Spleen (tissue), 7 donors: Measurements from ENCODE around the gene PI16.

Experiments used
- POLR2A ChIP-seq, 3 donors: fragments of 450-650 bp; IDR thresholded peaks; one replicate each; pipeline ENCODE4 v1.5.1; 2017; ENCODE audit warnings: antibody characterized with exemption in 3 of 3, mild to moderate bottlenecking in 1 of 3
- POLR2AphosphoS5 ChIP-seq, 3 donors: sonication (generic); formaldehyde crosslinking; IDR thresholded peaks; one replicate each; pipeline ENCODE4 v1.5.1; 2017; ENCODE audit warnings: antibody characterized with exemption in 3 of 3
- TF ChIP-seq, protein P1 (sequence below), 11 experiments: fragments of 200-600 bp in 7 of 11; fragments of 450-650 bp in 4 of 11; sonication (generic) in 4 of 11; IDR thresholded peaks in 8 of 11; conservative IDR thresholded peaks in 3 of 11; 1 replicate in 7 of 11; 2 replicates in 4 of 11; pipeline versions ENCODE4 v1.4.0 to v1.8.0; 2016 to 2021; ENCODE audit warnings: antibody characterized with exemption in 11 of 11, inconsistent platforms in 4 of 11, mild to moderate bottlenecking in 1 of 11
- donor health status: DM: no; HTN: no; CAD: no; lungs with moderate emphysema.
- donor health status: DM: no; HTN: no; CAD: no.
- donor health status: DM: no; HTN: no; CAD: no.

DNA sequence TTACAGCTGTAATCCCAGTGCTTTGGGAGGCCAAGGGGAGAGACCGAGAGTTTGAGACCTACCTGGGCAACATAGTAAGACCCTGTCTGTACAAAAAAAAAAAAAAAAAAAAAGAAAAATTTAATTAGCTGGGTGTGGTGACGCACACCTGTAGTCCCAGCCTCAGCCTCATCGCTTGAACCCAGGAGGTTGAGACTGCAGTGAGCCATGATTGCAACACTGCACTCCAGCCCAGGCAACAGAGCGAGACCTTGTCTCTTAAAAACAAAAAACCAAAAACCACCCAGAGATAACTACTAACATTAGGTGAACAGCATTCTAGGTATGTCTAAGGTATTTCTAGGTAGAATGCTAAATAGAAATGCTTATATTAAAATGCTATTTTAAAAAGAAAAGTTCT is 21.0 kb upstream of the PI16 start:
- no peak for TF ChIP-seq POLR2A (IDR thresholded peaks at IDR 0.05)
- TF ChIP-seq, protein P1, sequence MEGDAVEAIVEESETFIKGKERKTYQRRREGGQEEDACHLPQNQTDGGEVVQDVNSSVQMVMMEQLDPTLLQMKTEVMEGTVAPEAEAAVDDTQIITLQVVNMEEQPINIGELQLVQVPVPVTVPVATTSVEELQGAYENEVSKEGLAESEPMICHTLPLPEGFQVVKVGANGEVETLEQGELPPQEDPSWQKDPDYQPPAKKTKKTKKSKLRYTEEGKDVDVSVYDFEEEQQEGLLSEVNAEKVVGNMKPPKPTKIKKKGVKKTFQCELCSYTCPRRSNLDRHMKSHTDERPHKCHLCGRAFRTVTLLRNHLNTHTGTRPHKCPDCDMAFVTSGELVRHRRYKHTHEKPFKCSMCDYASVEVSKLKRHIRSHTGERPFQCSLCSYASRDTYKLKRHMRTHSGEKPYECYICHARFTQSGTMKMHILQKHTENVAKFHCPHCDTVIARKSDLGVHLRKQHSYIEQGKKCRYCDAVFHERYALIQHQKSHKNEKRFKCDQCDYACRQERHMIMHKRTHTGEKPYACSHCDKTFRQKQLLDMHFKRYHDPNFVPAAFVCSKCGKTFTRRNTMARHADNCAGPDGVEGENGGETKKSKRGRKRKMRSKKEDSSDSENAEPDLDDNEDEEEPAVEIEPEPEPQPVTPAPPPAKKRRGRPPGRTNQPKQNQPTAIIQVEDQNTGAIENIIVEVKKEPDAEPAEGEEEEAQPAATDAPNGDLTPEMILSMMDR (IDR thresholded peaks at IDR 0.05 in 8 of 11, conservative IDR thresholded peaks at IDR 0.05 in 3 of 11): no peak
- no peak for TF ChIP-seq POLR2AphosphoS5 (IDR thresholded peaks at IDR 0.05)
